IPS-20b (cell line): ENCODE results near the gene ILF3.

Experiments used
- H3K27ac ChIP-seq: one replicate; pipeline ENCODE4 v1.5.1; 2013; ENCODE audit warnings: low read length
- H3K27me3 ChIP-seq: 2 replicates; pipeline ENCODE4 v1.6.1; 2013; ENCODE audit warnings: mild to moderate bottlenecking, low read length, inconsistent platforms; ENCODE audit not compliant: insufficient read depth
- H3K36me3 ChIP-seq: 2 replicates; pipeline ENCODE4 v1.6.1; 2013; ENCODE audit warnings: low read depth, mild to moderate bottlenecking, inconsistent platforms, low read length, moderate library complexity; ENCODE audit not compliant: insufficient read depth
- H3K4me1 ChIP-seq: 2 replicates; pipeline ENCODE4 v1.6.1; 2013; ENCODE audit warnings: mild to moderate bottlenecking, control low read depth, inconsistent platforms, low read length, moderate library complexity; ENCODE audit not compliant: insufficient read depth
- H3K4me3 ChIP-seq: 2 replicates; pipeline ENCODE4 v1.5.1; 2013; ENCODE audit warnings: mild to moderate bottlenecking, low read length, inconsistent platforms
- H3K9ac ChIP-seq: 2 replicates; pipeline ENCODE4 v1.6.1; 2013; ENCODE audit warnings: low read depth, mild to moderate bottlenecking, inconsistent platforms, low read length, moderate library complexity
- H3K9me3 ChIP-seq: 2 replicates; pipeline ENCODE4 v1.6.1; 2013; ENCODE audit warnings: mild to moderate bottlenecking, low read depth, low read length, inconsistent platforms; ENCODE audit not compliant: insufficient read depth

The ILF3 gene

GRCh38 chr19:10653732-10654609 lies at the start of gene ILF3:
Gene ILF3 (plus strand): TSS chr19:10654346. CDS start chr19:10670606, 16,260 bp downstream.
- Histone ChIP-seq H3K27me3 (no peaks in the 10 kb centered on the region), H3K9me3 (no peaks in the 10 kb centered on the region), H3K27ac (peak within 1 kb of the TSS; percentile 99), H3K9ac (peak within 1 kb of the TSS; percentile 99), H3K4me1 (peaks cover 5% of the 10 kb centered on the region; the same call in 1 of the 2 replicates), H3K4me3 (peak within 1 kb of the TSS; percentile 98), H3K36me3 (peaks cover 40% of the 10 kb centered on the region)

GRCh38 chr19:10604460-10604980 lies 49.6 kb upstream of the ILF3 start:
- Histone ChIP-seq H3K27ac (no peak overlapping the region), H3K4me3 (no peak overlapping the region), H3K4me1 (peaks cover 9% of the 10 kb centered on the region; the same call in 1 of the 2 replicates), H3K9me3 (no peaks in the 10 kb centered on the region), H3K27me3 (no peaks in the 10 kb centered on the region), H3K9ac (peak overlapping the region; percentile 30; the same call in 1 of the 2 replicates), H3K36me3 (no peaks in the 10 kb centered on the region)

GRCh38 chr19:10611907-10612306 lies 42.2 kb upstream of the ILF3 start:
- H3K36me3 ChIP-seq: no peaks in the 10 kb centered on the region
- H3K27me3 ChIP-seq: no peaks in the 10 kb centered on the region
- H3K9ac ChIP-seq: no peak overlapping the region
- H3K9me3 ChIP-seq: no peaks in the 10 kb centered on the region
- H3K4me3 ChIP-seq: no peak overlapping the region
- no peak overlapping the region for H3K27ac ChIP-seq
- no peaks in the 10 kb centered on the region for H3K4me1 ChIP-seq

GRCh38 chr19:10612499-10613119 lies 41.5 kb upstream of the ILF3 start:
- Histone ChIP-seq H3K4me1 (no peaks in the 10 kb centered on the region), H3K27ac (no peak overlapping the region), H3K27me3 (no peaks in the 10 kb centered on the region), H3K9me3 (no peaks in the 10 kb centered on the region), H3K36me3 (no peaks in the 10 kb centered on the region), H3K9ac (no peak overlapping the region), H3K4me3 (no peak overlapping the region)

GRCh38 chr19:10615429-10616023 lies 38.6 kb upstream of the ILF3 start:
- H3K4me3 ChIP-seq: no peak overlapping the region
- H3K4me1 ChIP-seq: no peaks in the 10 kb centered on the region
- H3K36me3 ChIP-seq: no peaks in the 10 kb centered on the region
- no peaks in the 10 kb centered on the region for H3K27me3 ChIP-seq
- H3K9me3 ChIP-seq: no peaks in the 10 kb centered on the region
- no peak overlapping the region for H3K9ac ChIP-seq
- H3K27ac ChIP-seq: no peak overlapping the region

- H3K27ac ChIP-seq: no peak overlapping the region
- H3K36me3 ChIP-seq: no peaks in the 10 kb centered on the region
- no peaks in the 10 kb centered on the region for H3K4me1 ChIP-seq
- H3K4me3 ChIP-seq: no peak overlapping the region
- no peak overlapping the region for H3K9ac ChIP-seq
- H3K9me3 ChIP-seq: no peaks in the 10 kb centered on the region
- no peaks in the 10 kb centered on the region for H3K27me3 ChIP-seq
Measured at GRCh38 chr19:10617409-10618121, 36.6 kb upstream of the ILF3 start.

- H3K27ac ChIP-seq: no peak overlapping the region
- H3K9ac ChIP-seq: no peak overlapping the region
- no peak overlapping the region for H3K4me3 ChIP-seq
- H3K4me1 ChIP-seq: no peaks in the 10 kb centered on the region
- H3K9me3 ChIP-seq: no peaks in the 10 kb centered on the region
- no peaks in the 10 kb centered on the region for H3K36me3 ChIP-seq
- no peaks in the 10 kb centered on the region for H3K27me3 ChIP-seq
Measured at GRCh38 chr19:10618846-10619245, 35.3 kb upstream of the ILF3 start.

GRCh38 chr19:10620786-10621185 lies 33.4 kb upstream of the ILF3 start:
- no peak overlapping the region for H3K4me3 ChIP-seq
- H3K27ac ChIP-seq: no peak overlapping the region
- no peaks in the 10 kb centered on the region for H3K27me3 ChIP-seq
- H3K4me1 ChIP-seq: 0 out of 2 replicates have a peak, but pooled peaks cover 3% of the 10 kb centered on the region
- no peak overlapping the region for H3K9ac ChIP-seq
- H3K9me3 ChIP-seq: no peaks in the 10 kb centered on the region
- no peaks in the 10 kb centered on the region for H3K36me3 ChIP-seq

GRCh38 chr19:10621966-10622365 lies 32.2 kb upstream of the ILF3 start:
- no peak overlapping the region for H3K4me3 ChIP-seq
- no peaks in the 10 kb centered on the region for H3K9me3 ChIP-seq
- H3K27ac ChIP-seq: no peak overlapping the region
- peaks cover 3% of the 10 kb centered on the region; the same call in 1 of the 2 replicates for H3K4me1 ChIP-seq
- H3K9ac ChIP-seq: no peak overlapping the region
- H3K27me3 ChIP-seq: no peaks in the 10 kb centered on the region
- H3K36me3 ChIP-seq: no peaks in the 10 kb centered on the region

GRCh38 chr19:10624585-10624984 lies 29.6 kb upstream of the ILF3 start:
- Histone ChIP-seq H3K4me3 (no peak overlapping the region; the same call in 1 of the 2 replicates), H3K27ac (no peak overlapping the region), H3K4me1 (peaks cover 3% of the 10 kb centered on the region; the same call in 1 of the 2 replicates), H3K9ac (peak overlapping the region; percentile 90; the same call in 1 of the 2 replicates), H3K27me3 (no peaks in the 10 kb centered on the region), H3K9me3 (no peaks in the 10 kb centered on the region), H3K36me3 (peaks cover 17% of the 10 kb centered on the region)
